Memory B cell (primary cell): ENCODE data around the gene LRRC25.

Source experiments
- ATAC-seq: fragments of 150-1000 bp; cut with Tn5 transposase; 2 replicates; pipeline ENCODE4 v1.10.0; 2021; ENCODE audit warnings: low read depth, mild to moderate bottlenecking, moderate library complexity
- DNase-seq, 2 donors: peaks; one replicate each; pipeline ENCODE4 v3.0.0; 2022; ENCODE audit warnings: low spot score in 2 of 2
- H3K27ac Mint-ChIP-seq: one replicate; pipeline ENCODE4 v1.8.0; 2022; ENCODE audit warnings: mild to moderate bottlenecking, moderate library complexity, mixed read lengths
- H3K27me3 Mint-ChIP-seq: one replicate; pipeline ENCODE4 v1.8.0; 2022; ENCODE audit warnings: mixed read lengths
- H3K36me3 Mint-ChIP-seq: one replicate; pipeline ENCODE4 v1.8.0; 2022; ENCODE audit warnings: mild to moderate bottlenecking, mixed read lengths
- H3K4me1 Mint-ChIP-seq: one replicate; pipeline ENCODE4 v1.8.0; 2022; ENCODE audit warnings: mixed read lengths
- H3K4me3 Mint-ChIP-seq: one replicate; pipeline ENCODE4 v1.8.0; 2022; ENCODE audit warnings: mild to moderate bottlenecking, moderate library complexity, mixed read lengths
- H3K9me3 Mint-ChIP-seq: one replicate; pipeline ENCODE4 v1.8.0; 2022; ENCODE audit warnings: mixed read lengths

LRRC25 gene

GRCh38 chr19:18431351-18432197 is 34.2 kb upstream of the LRRC25 start:
- no peaks in the 10 kb centered on the region for H3K9me3 Mint-ChIP-seq
- no peaks in the 10 kb centered on the region for H3K36me3 Mint-ChIP-seq
- no peaks in the 10 kb centered on the region for H3K27me3 Mint-ChIP-seq
- DNase-seq (no peak), ATAC-seq (no peak)
- peak overlapping the region; percentile 58 for H3K27ac Mint-ChIP-seq
- H3K4me1 Mint-ChIP-seq = peaks cover 13% of the 10 kb centered on the region
- H3K4me3 Mint-ChIP-seq = peak overlapping the region; percentile 67

- Mint-ChIP-seq H3K9me3 (no peaks in the 10 kb centered on the region), H3K4me1 (peaks cover 12% of the 10 kb centered on the region), H3K27ac (peak overlapping the region; percentile 47), H3K4me3 (peak overlapping the region; percentile 27), H3K27me3 (no peaks in the 10 kb centered on the region), H3K36me3 (no peaks in the 10 kb centered on the region)
- DNase-seq = no peak
- ATAC-seq = no peak
These were observed 33.2 kb upstream of the LRRC25 start for GRCh38 chr19:18430417-18431144.

- Mint-ChIP-seq H3K4me3 (peak overlapping the region; percentile 74), H3K27ac (peak overlapping the region; percentile 87), H3K36me3 (no peaks in the 10 kb centered on the region), H3K4me1 (peaks cover 13% of the 10 kb centered on the region), H3K27me3 (no peaks in the 10 kb centered on the region), H3K9me3 (no peaks in the 10 kb centered on the region)
- DNase-seq (no peak), ATAC-seq (no peak)
These were observed 32.4 kb upstream of the LRRC25 start for GRCh38 chr19:18429717-18430416.

- Mint-ChIP-seq H3K27ac (peak overlapping the region; percentile 87), H3K4me3 (peak overlapping the region; percentile 74), H3K36me3 (no peaks in the 10 kb centered on the region), H3K9me3 (no peaks in the 10 kb centered on the region), H3K4me1 (peaks cover 15% of the 10 kb centered on the region), H3K27me3 (no peaks in the 10 kb centered on the region)
- DNase-seq = peak; percentile 91 to 94
- ATAC-seq = peak; percentile 78
These were observed 31.6 kb upstream of the LRRC25 start for GRCh38 chr19:18428787-18429674.

- Mint-ChIP-seq H3K9me3 (no peaks in the 10 kb centered on the region), H3K4me1 (peaks cover 18% of the 10 kb centered on the region), H3K27me3 (no peaks in the 10 kb centered on the region), H3K36me3 (no peaks in the 10 kb centered on the region), H3K4me3 (peak overlapping the region; percentile 73), H3K27ac (peak overlapping the region; percentile 87)
- ATAC-seq = no peak
- no peak for DNase-seq
These were observed 30.9 kb upstream of the LRRC25 start for GRCh38 chr19:18428173-18428786.

GRCh38 chr19:18427743-18428113 is 30.3 kb upstream of the LRRC25 start:
- H3K4me1 Mint-ChIP-seq = peaks cover 23% of the 10 kb centered on the region
- H3K4me3 Mint-ChIP-seq = no peak overlapping the region
- ATAC-seq (no peak), DNase-seq (no peak)
- peak overlapping the region; percentile 87 for H3K27ac Mint-ChIP-seq
- H3K36me3 Mint-ChIP-seq = no peaks in the 10 kb centered on the region
- no peaks in the 10 kb centered on the region for H3K9me3 Mint-ChIP-seq
- H3K27me3 Mint-ChIP-seq = no peaks in the 10 kb centered on the region

GRCh38 chr19:18427080-18427742 is 29.8 kb upstream of the LRRC25 start:
- no peaks in the 10 kb centered on the region for H3K9me3 Mint-ChIP-seq
- no peaks in the 10 kb centered on the region for H3K36me3 Mint-ChIP-seq
- H3K4me3 Mint-ChIP-seq = no peak overlapping the region
- H3K27me3 Mint-ChIP-seq = no peaks in the 10 kb centered on the region
- H3K4me1 Mint-ChIP-seq = peaks cover 26% of the 10 kb centered on the region
- DNase-seq = no peak
- no peak for ATAC-seq
- peak overlapping the region; percentile 87 for H3K27ac Mint-ChIP-seq

- Mint-ChIP-seq H3K27me3 (no peaks in the 10 kb centered on the region), H3K36me3 (no peaks in the 10 kb centered on the region), H3K9me3 (no peaks in the 10 kb centered on the region), H3K4me1 (peaks cover 32% of the 10 kb centered on the region), H3K4me3 (no peak overlapping the region), H3K27ac (peak overlapping the region; percentile 43)
- ATAC-seq = no peak
- no peak for DNase-seq
These were observed 29.0 kb upstream of the LRRC25 start for GRCh38 chr19:18426416-18426767.

GRCh38 chr19:18425515-18426415 is 28.3 kb upstream of the LRRC25 start:
- no peak overlapping the region for H3K4me3 Mint-ChIP-seq
- H3K27me3 Mint-ChIP-seq = no peaks in the 10 kb centered on the region
- peak overlapping the region; percentile 43 for H3K27ac Mint-ChIP-seq
- H3K9me3 Mint-ChIP-seq = no peaks in the 10 kb centered on the region
- peaks cover 36% of the 10 kb centered on the region for H3K4me1 Mint-ChIP-seq
- ATAC-seq = no peak
- no peak for DNase-seq
- H3K36me3 Mint-ChIP-seq = no peaks in the 10 kb centered on the region

GRCh38 chr19:18424890-18425514 is 27.6 kb upstream of the LRRC25 start:
- Mint-ChIP-seq H3K4me1 (peaks cover 38% of the 10 kb centered on the region), H3K27me3 (peaks cover 2% of the 10 kb centered on the region), H3K4me3 (no peak overlapping the region), H3K9me3 (no peaks in the 10 kb centered on the region), H3K27ac (no peak overlapping the region), H3K36me3 (no peaks in the 10 kb centered on the region)
- ATAC-seq = no peak
- DNase-seq = no peak

- Mint-ChIP-seq H3K9me3 (no peaks in the 10 kb centered on the region), H3K27ac (no peak overlapping the region), H3K36me3 (no peaks in the 10 kb centered on the region), H3K27me3 (peaks cover 2% of the 10 kb centered on the region), H3K4me1 (peaks cover 38% of the 10 kb centered on the region), H3K4me3 (no peak overlapping the region)
- ATAC-seq (no peak), DNase-seq (no peak)
These were observed 26.9 kb upstream of the LRRC25 start for GRCh38 chr19:18424122-18424889.
